Psoas muscle (tissue), 8 donors: ENCODE results near the gene ZNF846. TPM values are rescaled to one million over a fixed set of nuclear protein-coding genes. Genes with fewer than 3 reads are reported as not detected.

Source experiments
- ATAC-seq, 4 donors: fragments of 200-7000 bp; cut with Tn5 transposase; one replicate each; pipeline ENCODE4 v1.9.1; 2020; ENCODE audit warnings: moderate library complexity in 3 of 4, mild to moderate bottlenecking in 2 of 4
- DNase-seq, 2 donors: peaks; one replicate each; pipeline ENCODE4 v3.0.0-alpha.2; 2020
- H3K27ac ChIP-seq: fragments of 200-600 bp; one replicate; pipeline ENCODE4 v1.8.0; 2022
- H3K27me3 ChIP-seq, 3 donors: fragments of 200-600 bp in 1 of 3; one replicate each; pipeline versions ENCODE4 v1.6.1 to v1.8.0; 2013 to 2022; ENCODE audit warnings: low read length in 2 of 3, mild to moderate bottlenecking in 2 of 3, moderate library complexity in 1 of 3; ENCODE audit not compliant: insufficient read depth in 3 of 3
- H3K36me3 ChIP-seq, 2 donors: fragments of 200-600 bp in 1 of 2; one replicate each; pipeline versions ENCODE4 v1.6.1 to v1.8.0; 2013 to 2022; ENCODE audit warnings: low read depth in 1 of 2, mild to moderate bottlenecking in 1 of 2, moderate library complexity in 1 of 2; ENCODE audit not compliant: insufficient read depth in 1 of 2
- H3K4me1 ChIP-seq: fragments of 200-600 bp; one replicate; pipeline ENCODE4 v1.8.0; 2022
- H3K4me3 ChIP-seq: fragments of 200-600 bp; one replicate; pipeline ENCODE4 v1.8.0; 2022; ENCODE audit warnings: mild to moderate bottlenecking
- H3K9me3 ChIP-seq: fragments of 200-600 bp; one replicate; pipeline ENCODE4 v1.8.0; 2022
- WGBS, 3 donors: extraction: QIAGEN DNeasy Blood & Tissue Kit; methylation state at CpG; one replicate each; pipeline versions ENCODE4 v1.1.6 to v1.1.7; 2013; 5-methylcytosine and 5-hydroxymethylcytosine counted together
- intact Hi-C, 2 donors: fragments of 100-400 bp; cut with DNase I; formaldehyde crosslinking; loops; one replicate each; pipeline versions ENCODE4 v1.11.0 to v1.14.2; 2022
- polyA plus RNA-seq, 3 donors: library from polyadenylated mRNA; stranded (reverse); fragments of 200-250 nt; gene quantifications; one replicate each; pipeline ENCODE4 v1.2.3, GENCODE V29; 2013
- total RNA-seq, 4 donors: library from RNA; stranded (reverse); fragmentation: NEBNext Ultra II Directional in 2 of 4; extraction: Animal tissue kit (Norgen Biotek cat#: 25700) in 2 of 4; gene quantifications; one replicate each; pipeline versions ENCODE4 v1.2.1 to v1.2.4, GENCODE V29; 2021 to 2023
- TF ChIP-seq, protein P1 (sequence below): fragments of 200-600 bp; IDR thresholded peaks from one replicate; pipeline ENCODE4 v1.8.0; 2022; ENCODE audit warnings: antibody characterized with exemption
- donor health status: healthy with polysubstance abuse.
- donor health status: DM: no; HTN: no; CAD: no; lungs with moderate emphysema.
- donor health status: Bipolar disorder and iron deficiency.
- donor health status: healthy.
- donor health status: DM: yes; HTN: yes; CAD: no.
- donor health status: DM: no; HTN: no; CAD: no.
- donor health status: DM: no; HTN: no; CAD: no.
- donor health status: DM: yes; HTN: yes; CAD: no.

The ZNF846 gene
- total and polyA plus RNA-seq, 7 donors = 1.7 to 6.8 (median 3.3) TPM

DNA sequence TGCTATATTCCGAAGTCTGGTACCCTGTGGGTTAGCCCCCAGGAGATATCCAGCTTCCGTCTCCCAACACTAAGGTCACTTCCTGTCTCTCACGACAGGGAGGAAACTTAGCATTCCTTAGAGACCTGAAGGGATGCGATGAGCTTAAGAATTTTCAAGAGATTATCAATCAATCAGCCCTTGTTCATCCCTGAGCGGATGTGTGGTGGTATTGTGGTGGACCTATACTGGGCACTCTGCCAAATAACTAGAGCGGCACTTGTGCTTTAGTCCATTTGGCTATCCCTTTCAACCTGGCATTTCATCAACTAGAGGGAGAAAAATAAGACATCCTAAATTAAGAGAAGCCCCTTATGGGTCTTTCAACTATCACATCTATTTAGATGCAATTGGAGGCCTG lies 62.7 kb downstream of the ZNF846 start:
- H3K36me3 ChIP-seq = no peaks in the 10 kb centered on the region
- TF ChIP-seq, protein P1, sequence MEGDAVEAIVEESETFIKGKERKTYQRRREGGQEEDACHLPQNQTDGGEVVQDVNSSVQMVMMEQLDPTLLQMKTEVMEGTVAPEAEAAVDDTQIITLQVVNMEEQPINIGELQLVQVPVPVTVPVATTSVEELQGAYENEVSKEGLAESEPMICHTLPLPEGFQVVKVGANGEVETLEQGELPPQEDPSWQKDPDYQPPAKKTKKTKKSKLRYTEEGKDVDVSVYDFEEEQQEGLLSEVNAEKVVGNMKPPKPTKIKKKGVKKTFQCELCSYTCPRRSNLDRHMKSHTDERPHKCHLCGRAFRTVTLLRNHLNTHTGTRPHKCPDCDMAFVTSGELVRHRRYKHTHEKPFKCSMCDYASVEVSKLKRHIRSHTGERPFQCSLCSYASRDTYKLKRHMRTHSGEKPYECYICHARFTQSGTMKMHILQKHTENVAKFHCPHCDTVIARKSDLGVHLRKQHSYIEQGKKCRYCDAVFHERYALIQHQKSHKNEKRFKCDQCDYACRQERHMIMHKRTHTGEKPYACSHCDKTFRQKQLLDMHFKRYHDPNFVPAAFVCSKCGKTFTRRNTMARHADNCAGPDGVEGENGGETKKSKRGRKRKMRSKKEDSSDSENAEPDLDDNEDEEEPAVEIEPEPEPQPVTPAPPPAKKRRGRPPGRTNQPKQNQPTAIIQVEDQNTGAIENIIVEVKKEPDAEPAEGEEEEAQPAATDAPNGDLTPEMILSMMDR = no peak
- peaks cover 0 to 4% (median 0%) of the 10 kb centered on the region in 3 donors for H3K27me3 ChIP-seq
- 59 to 68% (median 60%) methylated on average over 6 of the region's 6 CpGs for WGBS, 3 donors
- intact Hi-C loops = no loop called here
- ATAC-seq (no peak), DNase-seq (no peak)
- no peaks in the 10 kb centered on the region for H3K9me3 ChIP-seq
- no peak overlapping the region for H3K27ac ChIP-seq
- no peak overlapping the region for H3K4me3 ChIP-seq
- H3K4me1 ChIP-seq = no peaks in the 10 kb centered on the region

DNA sequence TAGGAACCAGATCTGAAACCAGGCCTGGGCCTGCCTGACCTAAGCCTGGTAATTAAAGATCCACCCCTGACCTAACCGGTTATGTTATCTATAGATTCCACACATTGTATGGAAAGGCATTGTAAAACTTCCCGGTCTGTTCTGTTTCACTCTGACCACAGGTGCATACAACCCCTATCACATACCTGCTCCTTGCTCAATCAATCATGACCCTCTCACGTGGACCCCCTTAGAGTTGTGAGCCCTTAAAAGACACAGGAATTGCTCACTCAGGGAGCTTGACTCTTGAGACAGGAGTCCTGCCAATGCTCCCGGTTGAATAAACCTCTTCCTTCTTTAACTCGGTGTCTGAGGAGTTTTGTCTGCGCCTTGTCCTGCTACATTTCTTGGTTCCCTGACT lies 66.4 kb downstream of the ZNF846 start:
- H3K36me3 ChIP-seq = no peaks in the 10 kb centered on the region
- intact Hi-C loops = no loop called here
- ATAC-seq (no peak), DNase-seq (no peak)
- H3K27me3 ChIP-seq = peaks cover 0 to 2% (median 0%) of the 10 kb centered on the region in 3 donors
- no peaks in the 10 kb centered on the region for H3K4me1 ChIP-seq
- 88 to 92% (median 90%) methylated on average over 6 of the region's 6 CpGs for WGBS, 3 donors
- no peaks in the 10 kb centered on the region for H3K9me3 ChIP-seq
- H3K27ac ChIP-seq = no peak overlapping the region
- H3K4me3 ChIP-seq = no peak overlapping the region
- TF ChIP-seq, protein P1 = no peak

Other genes starting within 250 kb of the ZNF846 start
- 10 to 100 TPM in 1 of 4 donors, 1 to 10 TPM in 3; 5.2 to 12.3 (median 7.4) TPM for gene ZNF426, start 230.1 kb downstream of the ZNF846 start, total RNA-seq
- 1 to 10 TPM; 2.1 to 6.2 (median 3.4) TPM for gene ZNF426, start 230.1 kb downstream of the ZNF846 start, polyA plus RNA-seq
- gene ZNF121, start 184.2 kb downstream of the ZNF846 start, total RNA-seq = 10 to 100 TPM; 15.6 to 32.2 (median 18.0) TPM
- 1 to 10 TPM; 3.0 to 7.8 (median 6.1) TPM for gene ZNF121, start 184.2 kb downstream of the ZNF846 start, polyA plus RNA-seq
- 10 to 100 TPM in 3 of 4 donors, 1 to 10 TPM in 1; 8.2 to 17.9 (median 14.3) TPM for gene ZNF561, start 147.5 kb downstream of the ZNF846 start, total RNA-seq
- gene ZNF561, start 147.5 kb downstream of the ZNF846 start, polyA plus RNA-seq = 10 to 100 TPM in 2 of 3 donors, 1 to 10 TPM in 1; 8.7 to 20.5 (median 19.3) TPM
- 10 to 100 TPM in 2 of 4 donors, 1 to 10 TPM in 2; 5.1 to 17.6 (median 10.2) TPM for gene ZNF562, start 93.6 kb downstream of the ZNF846 start, total RNA-seq
- gene ZNF562, start 93.6 kb downstream of the ZNF846 start, polyA plus RNA-seq = 1 to 10 TPM; 1.5 to 8.6 (median 5.0) TPM
- 10 to 100 TPM; 10.4 to 22.1 (median 12.9) TPM for gene FBXL12, start 50.3 kb upstream of the ZNF846 start, total RNA-seq
- gene FBXL12, start 50.3 kb upstream of the ZNF846 start, polyA plus RNA-seq = 10 to 100 TPM; 11.4 to 16.6 (median 16.1) TPM
- gene UBL5, start 59.2 kb upstream of the ZNF846 start, total RNA-seq = 100 to 1,000 TPM; 262 to 368 (median 315) TPM
- gene UBL5, start 59.2 kb upstream of the ZNF846 start, polyA plus RNA-seq = 100 to 1,000 TPM; 581 to 659 (median 643) TPM
- 10 to 100 TPM; 49.6 to 64.4 (median 56.9) TPM for gene PIN1, start 66.6 kb upstream of the ZNF846 start, total RNA-seq
- 10 to 100 TPM; 63.9 to 81.1 (median 68.1) TPM for gene PIN1, start 66.6 kb upstream of the ZNF846 start, polyA plus RNA-seq
- gene OLFM2, start 167.8 kb upstream of the ZNF846 start, total RNA-seq = 1 to 10 TPM in 3 of 4 donors, under 1 TPM in 1; 0.48 to 5.1 (median 1.4) TPM
- 1 to 10 TPM in 1 of 3 donors, under 1 TPM in 2; 0.88 to 1.0 (median 0.90) TPM for gene OLFM2, start 167.8 kb upstream of the ZNF846 start, polyA plus RNA-seq
- 10 to 100 TPM in 1 of 4 donors, 1 to 10 TPM in 3; 3.7 to 10.6 (median 8.0) TPM for gene COL5A3, start 241.8 kb upstream of the ZNF846 start, total RNA-seq
- 1 to 10 TPM; 4.6 to 8.9 (median 8.5) TPM for gene COL5A3, start 241.8 kb upstream of the ZNF846 start, polyA plus RNA-seq
- gene RDH8, start 244.7 kb upstream of the ZNF846 start, total RNA-seq = not detected
- not detected for gene RDH8, start 244.7 kb upstream of the ZNF846 start, polyA plus RNA-seq